HG03139 (cell line): ENCODE data around the gene USP3.
"Not testable (repeated sequence)": the region's sequence is repeated elsewhere in the genome, so short reads cannot be mapped to it uniquely, and the experiment has no call there.

Experiments used
- ATAC-seq: cut with Tn5 transposase; IDR thresholded peaks from one replicate; pipeline ENCODE4 v1.9.1; 2021; ENCODE audit not compliant: unreplicated experiment

USP3 gene

DNA sequence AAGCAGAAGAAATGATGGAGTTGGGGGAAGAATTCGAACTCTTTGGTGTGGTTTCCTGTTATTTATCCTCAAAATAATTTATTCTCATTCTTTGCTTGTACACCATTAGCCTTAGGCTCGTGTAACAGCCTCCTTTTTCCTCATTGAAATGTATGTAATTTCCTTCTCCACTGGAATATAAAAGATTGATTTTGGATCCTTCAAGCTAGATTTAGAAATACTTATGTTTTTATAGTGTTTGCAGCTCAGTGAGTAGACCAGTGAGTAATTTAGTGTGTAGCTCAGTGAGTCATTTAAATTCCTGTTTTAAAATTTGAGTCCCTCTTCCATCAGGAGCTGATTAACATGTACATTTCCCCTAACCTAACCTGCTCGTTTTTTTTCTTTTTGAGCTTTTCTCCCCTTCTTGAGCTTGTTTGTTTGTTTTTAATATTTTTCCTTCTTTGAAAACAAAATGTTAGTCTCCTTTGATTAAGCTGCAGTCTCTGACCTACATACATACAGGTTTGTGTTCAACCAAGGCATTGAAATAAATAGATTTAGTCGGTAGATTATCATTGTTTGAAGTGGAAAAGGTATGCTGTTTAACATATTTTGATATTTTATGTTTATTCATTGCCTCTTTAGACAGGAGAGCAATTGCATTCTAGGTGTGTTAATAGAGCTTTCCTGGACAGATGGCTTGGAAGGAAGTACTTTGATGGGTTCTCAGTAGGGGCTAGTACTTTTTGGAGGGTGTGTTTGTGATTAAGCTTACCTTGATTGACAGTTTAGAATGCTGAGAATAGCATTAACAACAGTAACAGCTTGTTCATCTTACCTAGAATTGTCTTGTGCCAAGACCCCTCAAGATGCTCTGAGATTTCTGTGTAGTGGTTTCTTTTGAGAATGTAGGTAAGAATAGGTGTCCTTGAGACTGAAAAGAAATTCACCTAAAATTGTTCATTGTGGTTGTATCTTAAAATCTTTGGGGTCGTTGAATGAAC lies 5.9 kb downstream of the USP3 start:
- no peak for ATAC-seq

DNA sequence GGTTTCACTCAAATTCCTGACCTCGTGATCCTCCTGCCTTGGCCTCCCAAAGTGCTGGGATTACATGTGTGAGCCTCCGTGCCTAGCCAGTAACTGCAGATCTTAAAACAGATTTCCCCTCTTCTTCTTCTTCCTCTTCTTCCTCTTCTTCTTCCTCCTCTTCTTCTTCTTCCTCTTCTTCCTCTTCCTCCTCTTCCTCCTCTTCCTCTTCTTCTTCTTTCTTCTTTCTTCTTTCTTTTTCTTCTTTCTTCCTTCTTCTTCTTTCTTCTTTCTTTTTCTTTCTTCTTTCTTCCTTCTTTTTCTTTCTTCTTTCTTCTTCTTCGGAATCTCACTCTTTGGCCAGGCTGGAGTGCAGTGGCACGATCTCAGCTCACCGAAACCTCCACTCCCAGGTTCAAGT lies 7.8 kb downstream of the USP3 start:
- ATAC-seq = no peak

DNA sequence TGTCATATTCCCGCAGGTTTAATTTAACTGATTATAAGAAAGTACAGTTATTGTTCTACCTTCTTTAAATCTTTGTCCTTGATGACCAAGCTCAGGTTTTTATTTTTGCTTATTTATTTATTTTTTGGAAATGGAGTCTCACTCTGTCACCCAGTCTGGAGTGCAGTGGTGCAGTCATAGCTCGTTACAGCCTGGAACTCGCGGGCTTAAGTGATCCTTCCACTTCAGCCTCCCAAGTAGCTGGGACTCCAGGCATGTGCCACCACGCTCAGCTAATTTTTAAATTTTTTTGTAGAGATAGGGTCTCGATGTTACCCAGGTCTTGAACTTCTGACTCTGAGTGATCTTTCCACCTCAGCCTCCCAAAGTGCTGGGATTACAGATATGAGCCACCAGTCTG lies 8.9 kb downstream of the USP3 start:
- no peak for ATAC-seq

DNA sequence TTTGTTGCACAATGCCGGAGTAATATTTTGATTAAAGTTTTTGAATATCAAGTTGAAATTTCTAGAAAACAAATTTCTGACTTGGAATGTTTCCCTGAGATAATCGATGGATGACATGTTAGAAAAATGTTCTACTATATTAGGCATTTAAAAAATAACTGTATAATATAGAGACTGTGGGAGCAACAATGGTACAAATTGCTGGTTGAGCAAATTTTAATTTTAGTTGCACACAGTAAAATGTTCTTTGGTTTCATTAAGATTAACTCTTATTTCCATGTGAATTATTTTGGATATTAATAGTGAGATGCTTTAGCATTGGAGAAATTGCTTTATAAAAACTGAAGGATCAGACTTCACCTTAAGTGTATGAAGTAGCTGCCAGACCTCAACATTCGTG lies 9.3 kb downstream of the USP3 start:
- ATAC-seq = no peak

DNA sequence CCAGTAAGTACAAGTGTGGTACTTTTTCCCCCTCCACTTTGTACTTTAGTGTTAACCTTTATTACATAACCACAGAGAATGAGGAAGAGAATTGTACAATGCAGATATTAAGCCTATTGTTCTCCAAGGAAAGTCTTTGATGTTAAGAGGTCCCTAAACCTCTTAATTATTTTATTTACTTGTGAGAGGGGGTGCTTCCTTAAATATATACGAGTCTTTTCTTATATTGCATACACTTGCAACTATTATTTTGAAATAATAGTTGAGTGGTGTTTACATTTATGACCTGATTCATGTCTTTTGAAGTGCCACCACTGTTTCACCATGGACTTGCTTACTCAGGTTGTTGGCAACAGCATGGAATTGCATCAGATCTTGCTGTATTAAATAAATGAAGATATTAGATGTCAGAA lies 10.1 kb downstream of the USP3 start:
- no peak for ATAC-seq

DNA sequence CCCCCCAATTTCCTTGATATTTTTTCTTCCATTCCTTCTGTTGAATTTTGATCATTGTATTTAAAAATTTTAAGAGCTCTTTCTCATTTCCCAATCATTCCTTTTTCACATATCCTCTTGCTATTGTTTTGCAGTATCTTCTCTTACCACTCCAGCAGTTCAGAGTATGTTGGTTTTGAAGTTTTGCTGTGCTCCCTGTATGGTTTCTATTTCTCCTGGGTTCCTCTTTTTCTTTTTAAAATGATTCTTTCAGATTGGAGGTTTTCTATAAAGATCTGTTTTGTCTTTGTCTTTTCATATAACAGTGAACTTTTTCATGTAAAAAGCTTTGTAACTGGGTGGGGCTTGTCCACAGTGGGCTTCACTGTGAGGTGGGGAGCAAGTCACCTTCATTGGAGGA lies 12.8 kb downstream of the USP3 start:
- no peak for ATAC-seq

DNA sequence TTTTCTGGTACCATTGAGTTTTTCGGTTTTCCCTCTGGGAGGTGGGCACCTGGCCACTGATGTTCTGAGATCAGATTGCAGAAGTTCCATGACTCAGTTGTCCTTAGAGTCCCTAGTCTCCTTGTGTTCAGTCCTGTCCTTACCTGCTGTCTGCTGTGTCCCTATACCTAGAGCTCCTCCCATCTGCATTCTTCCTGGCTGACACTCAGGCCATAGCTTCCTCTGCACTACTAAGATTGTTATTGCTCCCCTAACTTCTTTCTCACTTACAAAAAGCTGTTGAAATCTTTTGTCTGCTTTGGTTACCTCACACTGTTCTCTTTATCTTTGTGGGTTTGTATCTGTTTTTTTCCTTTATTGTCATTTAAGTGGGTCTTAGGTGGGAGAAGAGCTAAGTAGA lies 13.2 kb downstream of the USP3 start:
- ATAC-seq = no peak

- no peak for ATAC-seq
These were observed 14.6 kb downstream of the USP3 start for GRCh38 chr15:63519041-63519440.

DNA sequence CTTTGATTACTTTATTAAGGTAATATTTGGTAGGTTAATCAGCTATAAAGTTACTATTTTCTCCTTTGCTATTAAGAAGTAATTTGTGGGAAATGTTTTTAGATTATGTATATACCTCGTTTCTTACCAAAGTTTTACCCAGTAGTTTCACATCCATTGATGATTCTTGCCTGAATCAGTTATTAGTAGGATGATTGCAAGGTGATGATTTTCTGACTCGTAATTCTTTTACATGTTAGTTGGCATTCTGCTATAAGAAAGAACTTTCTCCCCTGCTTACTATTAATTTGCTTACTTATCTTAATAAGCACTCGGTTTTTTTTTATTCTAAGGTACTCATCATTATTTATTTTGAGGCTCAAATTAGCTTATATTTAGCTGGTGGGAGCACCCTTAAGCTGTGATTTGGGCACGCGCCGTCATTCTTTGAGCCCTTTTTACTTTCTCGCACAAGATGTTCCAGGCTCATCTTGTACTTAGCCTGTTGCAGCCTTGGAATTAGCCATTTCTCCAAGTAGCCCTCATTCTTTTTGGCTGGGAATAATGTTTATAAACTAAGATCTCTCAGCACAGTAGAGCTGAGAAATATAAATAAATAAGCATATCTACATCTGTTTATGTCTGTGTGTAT lies 15.3 kb downstream of the USP3 start:
- ATAC-seq = no peak

DNA sequence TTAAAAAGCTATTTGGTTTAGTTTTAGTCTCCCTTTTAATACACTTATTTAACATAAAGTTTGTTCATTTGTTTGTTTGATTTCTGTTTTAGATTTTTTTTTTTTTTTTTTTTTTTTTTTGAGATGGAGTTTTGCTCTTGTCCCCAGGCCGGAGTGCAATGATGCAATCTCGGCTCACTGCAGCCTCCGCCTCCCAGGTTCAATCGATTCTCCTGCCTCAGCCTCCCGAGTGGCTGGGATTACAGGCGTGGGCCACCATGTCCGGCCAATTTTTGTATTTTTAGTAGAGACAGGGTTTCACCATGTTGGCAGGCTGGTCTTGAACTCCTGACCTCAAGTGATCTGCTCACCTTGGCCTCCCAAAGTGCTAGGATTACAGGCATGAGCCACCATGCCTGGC lies 16.1 kb downstream of the USP3 start:
- not testable (repeated sequence) for ATAC-seq

- ATAC-seq = no peak
These were observed 17.8 kb downstream of the USP3 start for GRCh38 chr15:63522225-63522578.

GRCh38 chr15:63523306-63523990 lies 19.1 kb downstream of the USP3 start:
- ATAC-seq = no peak

DNA sequence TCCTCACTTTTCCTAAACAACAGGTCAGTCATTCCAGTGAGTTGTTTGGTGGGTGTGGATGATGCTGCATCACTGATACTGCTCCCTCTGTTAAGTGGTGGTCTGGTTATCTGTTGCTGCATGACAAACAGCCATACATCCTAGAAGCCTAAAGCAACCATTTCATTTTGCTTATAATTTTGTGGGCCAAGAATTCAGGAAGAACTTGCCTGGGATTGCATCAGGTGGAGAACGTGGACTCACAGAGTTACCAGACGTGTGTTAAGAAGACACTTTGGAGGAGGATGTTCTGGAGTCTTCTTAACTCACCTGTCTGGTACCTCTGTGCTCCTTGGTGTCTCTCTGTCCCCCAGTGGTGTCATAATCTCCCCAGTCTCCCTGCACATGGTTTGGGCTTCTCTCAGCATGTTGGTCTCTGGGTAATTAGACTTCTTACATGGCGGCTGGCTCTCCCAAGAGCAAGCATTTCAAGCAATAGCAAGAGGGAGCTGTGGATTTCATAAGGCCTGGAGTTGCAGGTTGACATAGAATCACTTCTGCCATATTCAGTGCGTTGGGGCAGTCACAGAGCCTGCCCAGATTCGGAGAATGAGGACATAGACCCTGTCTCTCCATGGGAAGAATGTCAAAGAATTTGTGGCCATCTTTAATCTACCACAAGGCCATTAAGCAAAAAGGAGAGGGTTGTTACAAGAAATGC lies 20.1 kb downstream of the USP3 start:
- ATAC-seq = no peak

DNA sequence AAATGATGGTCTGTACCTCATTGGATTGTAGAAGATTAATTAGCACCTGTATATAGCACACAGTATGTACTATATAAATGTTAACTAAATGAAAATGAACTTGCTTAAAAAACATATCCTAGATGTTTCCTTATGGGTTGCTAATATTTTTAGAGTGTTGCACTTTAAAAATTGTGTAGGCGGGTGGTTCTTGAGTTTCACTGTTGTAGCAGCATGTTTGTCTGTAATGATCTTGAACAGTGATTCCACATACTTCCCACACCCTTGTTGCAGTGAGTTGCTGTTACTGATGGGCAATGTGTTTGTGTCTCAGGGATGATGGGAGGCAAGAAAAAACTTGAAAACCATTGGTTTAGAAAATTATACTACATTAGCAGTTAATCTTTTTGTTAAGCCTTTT lies 22.0 kb downstream of the USP3 start:
- ATAC-seq = no peak

DNA sequence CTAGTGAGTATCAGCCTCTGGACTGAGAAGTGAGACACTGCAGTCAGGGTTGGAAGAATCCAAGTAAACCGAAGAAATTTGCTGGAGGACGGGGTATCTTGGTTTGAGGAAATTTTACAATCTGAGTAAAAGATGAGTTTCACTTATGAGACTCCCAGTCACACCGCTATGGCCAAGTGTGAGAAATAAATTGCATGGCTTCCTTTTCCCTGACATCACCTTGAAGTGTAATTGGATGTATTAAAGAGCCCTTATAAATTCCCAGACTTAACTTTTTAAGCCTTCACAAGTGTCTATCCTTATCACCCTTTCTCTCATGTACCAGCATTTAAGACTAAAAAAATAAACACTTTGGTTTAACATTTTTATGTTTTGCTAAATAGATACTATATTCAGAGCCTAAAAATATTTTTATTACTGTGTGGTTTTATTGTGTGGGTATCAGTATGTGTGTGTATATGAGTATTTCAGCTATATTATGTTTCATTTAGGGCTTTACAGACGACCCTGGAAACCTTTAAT lies 23.8 kb downstream of the USP3 start:
- no peak for ATAC-seq

DNA sequence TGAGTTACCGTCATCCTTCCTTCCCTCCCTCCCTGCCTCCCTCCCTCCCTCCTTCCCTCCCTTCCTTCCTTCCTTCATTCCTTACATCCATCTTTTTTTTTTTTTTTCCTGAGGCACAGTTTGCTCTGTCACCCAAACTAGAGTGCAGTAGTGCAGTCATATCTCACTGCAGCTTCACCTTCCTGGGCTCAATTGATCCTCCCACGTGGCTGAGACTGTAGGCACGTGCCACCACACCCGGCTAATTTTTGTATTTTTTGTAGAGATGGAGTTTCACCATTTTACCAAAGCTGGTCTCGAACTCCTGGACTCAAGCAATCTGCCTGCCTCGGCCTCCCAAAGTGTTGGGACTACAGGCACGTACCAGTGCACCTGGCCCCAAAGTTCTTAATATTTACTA lies 25.8 kb downstream of the USP3 start:
- ATAC-seq = no peak

GRCh38 chr15:63530752-63531299 lies 26.4 kb downstream of the USP3 start:
- ATAC-seq = no peak

DNA sequence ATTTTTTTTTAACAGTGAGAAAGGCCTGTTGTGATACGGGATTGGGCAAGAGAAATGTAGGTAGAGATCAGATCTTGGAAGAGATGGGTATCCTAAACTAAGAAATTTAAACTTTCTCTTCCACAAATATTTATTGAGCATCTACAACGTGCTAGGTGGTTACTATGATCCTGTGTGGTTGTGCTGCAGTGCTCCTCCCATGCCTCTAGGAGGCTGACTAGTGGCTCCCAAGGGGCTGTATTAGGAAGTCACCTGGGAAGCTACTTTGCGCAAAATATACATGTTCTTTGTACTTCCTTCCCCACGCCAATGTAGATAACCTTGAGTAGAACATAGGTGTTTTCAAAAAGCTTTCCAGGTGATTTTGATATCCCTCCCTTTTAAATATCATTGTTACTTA lies 27.2 kb downstream of the USP3 start:
- ATAC-seq = no peak

DNA sequence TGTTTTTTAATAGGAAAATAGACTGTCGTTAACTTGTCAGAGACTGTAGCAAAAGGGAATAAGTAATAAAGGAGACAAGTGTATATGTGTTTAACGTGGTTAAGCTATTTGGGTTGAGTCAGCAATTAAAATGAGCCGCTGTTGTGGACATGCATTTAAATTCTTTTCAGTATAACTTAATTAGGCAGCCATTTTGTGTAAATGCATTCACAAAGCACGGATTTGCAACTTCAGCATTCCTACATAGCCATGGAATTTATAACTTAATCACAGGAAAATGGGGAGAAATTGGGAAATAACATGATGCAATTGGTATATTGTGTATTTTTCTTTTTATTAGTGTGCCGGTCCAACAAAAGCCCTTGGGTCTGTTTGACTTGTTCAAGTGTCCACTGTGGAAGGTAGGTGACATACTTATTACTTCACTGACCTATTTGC lies 27.9 kb downstream of the USP3 start:
- no peak for ATAC-seq

DNA sequence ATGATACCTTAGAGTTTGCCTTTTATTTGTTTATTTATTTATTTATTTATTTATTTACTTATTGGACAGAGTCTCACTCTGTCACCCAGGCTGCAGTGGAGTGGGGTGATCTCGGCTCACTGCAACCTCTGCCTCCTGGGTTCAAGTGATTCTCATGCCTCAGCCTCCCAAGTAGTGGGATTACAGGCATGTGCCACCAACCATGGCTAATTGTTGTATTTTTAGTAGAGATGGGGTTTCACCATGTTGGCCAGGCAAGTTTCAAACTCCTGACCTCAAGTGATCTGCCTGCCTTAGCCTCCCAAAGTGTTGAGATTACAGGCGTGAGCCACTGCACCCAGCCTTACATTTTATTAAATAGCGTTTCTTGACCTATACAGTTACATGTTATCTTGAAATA lies 30.5 kb downstream of the USP3 start:
- ATAC-seq = not testable (repeated sequence)

DNA sequence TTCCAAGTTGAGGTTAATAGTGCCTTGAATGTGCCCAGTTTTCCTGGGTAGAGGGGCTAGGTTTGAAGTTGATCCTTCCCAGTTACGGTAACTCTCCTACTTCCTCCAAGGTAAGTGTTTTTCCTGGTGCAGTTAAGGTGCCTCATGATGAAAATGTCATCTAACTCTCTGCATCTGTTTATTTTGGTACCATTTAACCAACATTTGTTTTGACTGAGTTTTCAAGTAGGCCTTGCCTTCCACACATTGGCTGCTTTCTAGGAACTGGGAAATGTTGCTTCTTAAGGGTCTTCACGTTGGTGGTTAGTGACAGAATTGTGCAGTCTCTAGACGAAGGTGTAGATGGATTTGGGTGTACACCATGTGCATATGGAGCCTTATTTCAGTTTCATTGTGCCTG lies 31.3 kb downstream of the USP3 start:
- no peak for ATAC-seq
